Liver (tissue), 9 donors: Measurements from ENCODE around the gene ACCSL. TPM values are rescaled to one million over a fixed set of nuclear protein-coding genes. Genes with fewer than 3 reads are reported as not detected.

Experiments
- DNase-seq: peaks from one replicate; pipeline ENCODE4 v3.0.0-alpha.2; 2017; ENCODE audit warnings: low spot score
- H3K27ac ChIP-seq, 2 donors: one replicate each; pipeline ENCODE4 v1.7.0; 2013; ENCODE audit warnings: inconsistent platforms in 2 of 2, low read length in 2 of 2, control low read depth in 1 of 2, low read depth in 1 of 2, mild to moderate bottlenecking in 1 of 2
- H3K27me3 ChIP-seq, 4 donors: one replicate each; pipeline versions ENCODE4 v1.6.1 to v1.7.0; 2013; ENCODE audit warnings: low read length in 3 of 4, inconsistent platforms in 1 of 4, mild to moderate bottlenecking in 1 of 4, moderate library complexity in 1 of 4; ENCODE audit not compliant: control insufficient read depth in 4 of 4, insufficient read depth in 4 of 4
- H3K36me3 ChIP-seq, 4 donors: one replicate each; pipeline versions ENCODE4 v1.6.1 to v1.7.0; 2013; ENCODE audit warnings: low read length in 3 of 4, mild to moderate bottlenecking in 3 of 4, low read depth in 1 of 4, moderate library complexity in 1 of 4; ENCODE audit not compliant: control insufficient read depth in 4 of 4, insufficient read depth in 3 of 4
- H3K4me1 ChIP-seq, 4 donors: one replicate each; pipeline versions ENCODE4 v1.6.1 to v1.7.0; 2013; ENCODE audit warnings: low read length in 3 of 4, mild to moderate bottlenecking in 3 of 4, moderate library complexity in 1 of 4; ENCODE audit not compliant: control insufficient read depth in 4 of 4, insufficient read depth in 4 of 4
- H3K4me3 ChIP-seq, 3 donors: one replicate each; pipeline versions ENCODE4 v1.6.1 to v1.7.0; 2013; ENCODE audit warnings: low read length in 3 of 3, control low read depth in 1 of 3, low read depth in 1 of 3, mild to moderate bottlenecking in 1 of 3
- H3K9ac ChIP-seq, 2 donors: one replicate each; pipeline ENCODE4 v1.7.0; 2013; ENCODE audit warnings: low read length in 2 of 2, mild to moderate bottlenecking in 2 of 2, moderate library complexity in 2 of 2, control low read depth in 1 of 2, low read depth in 1 of 2
- H3K9me3 ChIP-seq, 4 donors: one replicate each; pipeline versions ENCODE4 v1.6.1 to v1.7.0; 2013; ENCODE audit warnings: low read length in 3 of 4; ENCODE audit not compliant: control insufficient read depth in 4 of 4
- CTCF ChIP-seq: fragments of 150-350 bp; IDR thresholded peaks from 2 replicates; pipeline ENCODE4 v1.5.1; 2017; ENCODE audit warnings: improper control_type of control experiment, low read depth, low read length; ENCODE audit not compliant: missing input control
- EGR1 ChIP-seq, 2 donors: IDR thresholded peaks; 2 replicates each; pipeline ENCODE4 v1.6.1; 2016 to 2018; ENCODE audit warnings: antibody characterized with exemption in 2 of 2, low read depth in 2 of 2
- JUND ChIP-seq, 2 donors: IDR thresholded peaks; 2 replicates each; pipeline ENCODE4 v1.6.1; 2016; ENCODE audit warnings: antibody characterized with exemption in 2 of 2
- MAX ChIP-seq: IDR thresholded peaks from 2 replicates; pipeline ENCODE4 v1.6.1; 2016; ENCODE audit warnings: antibody characterized with exemption
- NR2F2 ChIP-seq: IDR thresholded peaks from 2 replicates; pipeline ENCODE4 v1.6.1; 2016; ENCODE audit warnings: antibody characterized with exemption
- RAD21 ChIP-seq, 2 donors: IDR thresholded peaks; 2 replicates each; pipeline ENCODE4 v1.6.1; 2016; ENCODE audit warnings: antibody characterized with exemption in 2 of 2, mild to moderate bottlenecking in 2 of 2
- REST ChIP-seq: IDR thresholded peaks from 2 replicates; pipeline ENCODE4 v1.6.1; 2016; ENCODE audit warnings: antibody characterized with exemption, mild to moderate bottlenecking
- RXRA ChIP-seq, 2 donors: IDR thresholded peaks; 2 replicates each; pipeline ENCODE4 v1.6.1; 2017 to 2018; ENCODE audit warnings: antibody characterized with exemption in 2 of 2, mild to moderate bottlenecking in 1 of 2
- SP1 ChIP-seq: IDR thresholded peaks from 2 replicates; pipeline ENCODE4 v1.6.1; 2018; ENCODE audit warnings: antibody characterized with exemption, mild to moderate bottlenecking
- TAF1 ChIP-seq: conservative IDR thresholded peaks from 2 replicates; pipeline ENCODE4 v1.6.1; 2016; ENCODE audit warnings: antibody characterized with exemption, mild to moderate bottlenecking
- YY1 ChIP-seq: IDR thresholded peaks from 2 replicates; pipeline ENCODE4 v1.6.1; 2016; ENCODE audit warnings: antibody characterized with exemption, mild to moderate bottlenecking
- WGBS: extraction: QIAGEN DNeasy Blood & Tissue Kit; methylation state at CpG from one replicate; pipeline ENCODE4 v1.1.7; 2013; 5-methylcytosine and 5-hydroxymethylcytosine counted together
- polyA plus RNA-seq, 2 donors: library from polyadenylated mRNA; stranded (reverse) in 1 of 2; unstranded in 1 of 2; fragments of 200-250 nt in 1 of 2; fragments of >200 nt in 1 of 2; fragmentation: Nextera tagmentation in 1 of 2; extraction: Ambion mirVana in 1 of 2; gene quantifications; one replicate each; pipeline versions ENCODE4 v1.2.1 to v1.2.3, GENCODE V29; 2013 to 2015
- total RNA-seq, 2 donors: library from RNA; depleted of rRNA; stranded (reverse); fragments of >200 nt; gene quantifications; one replicate each; pipeline ENCODE4 v1.2.3, GENCODE V29; 2014
- donor health status: healthy.
- donor health status: healthy.
- donor health status: healthy.
- donor health status: healthy.
- donor health status: healthy.

The ACCSL gene
- total and polyA plus RNA-seq, 4 donors: 0.09 TPM; not detected in 3

- TF ChIP-seq CTCF (no peak), REST (no peak), YY1 (no peak), JUND (IDR thresholded peaks at IDR 0.05) (no peak), EGR1 (IDR thresholded peaks at IDR 0.05; ENCODE audit: low read depth in 2 of 2) (no peak), RAD21 (IDR thresholded peaks at IDR 0.05) (no peak), TAF1 (no peak), MAX (no peak)
Measured at GRCh38 chr11:44034639-44035038, 13.1 kb upstream of the ACCSL start (continued).

GRCh38 chr11:44036811-44037657 is 10.7 kb upstream of the ACCSL start:
- Histone ChIP-seq H3K4me3 (no peak overlapping the region), H3K27ac (no peak overlapping the region)

More at GRCh38 chr11:44036811-44037657, 10.7 kb upstream of the ACCSL start:
- DNase-seq: peak; percentile 55
- Histone ChIP-seq H3K9ac (no peak overlapping the region), H3K9me3 (no peaks in the 10 kb centered on the region), H3K4me1 (peaks cover 0 to 4% (median 2%) of the 10 kb centered on the region in 4 donors), H3K27me3 (no peaks in the 10 kb centered on the region), H3K36me3 (no peaks in the 10 kb centered on the region)
- TF ChIP-seq CTCF (peak; percentile 86), SP1 (peak; percentile 23), NR2F2 (peak; percentile 68), RXRA (IDR thresholded peaks at IDR 0.05) (peak; percentile 75 to 79), REST (no peak), YY1 (no peak), JUND (IDR thresholded peaks at IDR 0.05) (peak in 1 of 2 donors; percentile 7), RAD21 (IDR thresholded peaks at IDR 0.05) (peak; percentile 92 to 97)
- WGBS: 34% methylated on average over 12 of the region's 12 CpGs
